Measurements from ENCODE around the gene TSFM.

DNA sequence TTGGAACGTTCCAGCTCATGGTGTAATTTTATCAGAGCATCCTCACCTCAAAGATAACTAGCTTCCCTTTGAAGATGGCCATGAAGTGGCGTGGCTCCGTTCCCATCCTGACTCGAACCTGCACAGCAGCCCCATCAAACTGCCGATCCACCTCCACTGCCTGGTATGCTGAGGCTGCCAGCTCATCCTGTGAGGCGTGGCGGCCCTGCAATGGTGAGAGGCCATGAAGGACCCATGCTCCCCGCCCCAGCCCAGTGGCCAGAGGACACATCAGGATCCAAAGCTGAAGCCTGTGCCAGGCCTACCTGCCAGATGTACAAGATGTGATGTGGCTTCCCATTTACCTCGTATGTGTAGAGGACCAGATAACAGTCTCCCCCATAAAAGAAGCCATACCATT is 24.7 kb downstream of the TSFM start:
- TF ChIP-seq EZH2 (IDR thresholded peaks at IDR 0.05; ENCODE audit: insufficient read depth, poor library complexity, severe bottlenecking) (no peak), EZH2phosphoT487 (IDR thresholded peaks at IDR 0.05; ENCODE audit: insufficient read depth, low read depth) (no peak)

Data from GM23248 (cell line).